Activated CD8-positive, alpha-beta memory T cell treated with anti-CD3 and anti-CD28 coated beads, Interleukin-2, amount 10 ng/mL, durations not matched to agents 7 days and 5 days (primary cell): ENCODE results near the gene PRKACG. TPM values are rescaled to one million over a fixed set of nuclear protein-coding genes. Genes with fewer than 3 reads are reported as not detected.
"Not testable (repeated sequence)": the region's sequence is repeated elsewhere in the genome, so short reads cannot be mapped to it uniquely, and the experiment has no call there.

Experiments used
- ATAC-seq: fragments of 150-1000 bp; cut with Tn5 transposase; one replicate; pipeline ENCODE4 v1.10.0; 2021; ENCODE audit warnings: moderate library complexity
- CTCF ChIA-PET: fragments of 350-600 bp; sonication (Branson Sonifier 250); formaldehyde crosslinking; loops from one replicate; lab custom pipeline; 2021; ENCODE audit warnings: antibody characterized with exemption; lab: Charles Lee
- DNase-seq: peaks from one replicate; pipeline ENCODE4 v3.0.0-alpha.2; 2020
- H3K27ac Mint-ChIP-seq: one replicate; pipeline ENCODE4 v1.8.0; 2021; ENCODE audit warnings: mild to moderate bottlenecking, mixed read lengths
- H3K27me3 Mint-ChIP-seq: one replicate; pipeline ENCODE4 v1.8.0; 2021; ENCODE audit warnings: mixed read lengths
- H3K36me3 Mint-ChIP-seq: one replicate; pipeline ENCODE4 v1.8.0; 2021; ENCODE audit warnings: mild to moderate bottlenecking, mixed read lengths
- H3K4me1 Mint-ChIP-seq: one replicate; pipeline ENCODE4 v1.8.0; 2021; ENCODE audit warnings: mixed read lengths
- H3K4me3 Mint-ChIP-seq: one replicate; pipeline ENCODE4 v1.8.0; 2021; ENCODE audit warnings: mild to moderate bottlenecking, moderate library complexity, mixed read lengths
- H3K9me3 Mint-ChIP-seq: one replicate; pipeline ENCODE4 v1.8.0; 2022; ENCODE audit warnings: low read depth, mixed read lengths
- total RNA-seq, 2 experiments: library from RNA; stranded (reverse); gene quantifications; one replicate each; pipeline ENCODE4 v1.2.3, GENCODE V29; 2021

PRKACG gene
- total RNA-seq: not detected

GRCh38 chr9:69014013-69014412 lies at the start of gene PRKACG:
Gene PRKACG, minus strand, starts transcription at chr9:69014113. Its CDS starts 21 bp downstream, at chr9:69014092.
- Mint-ChIP-seq H3K9me3 (no peaks in the 10 kb centered on the region), H3K27me3 (peaks cover 60% of the 10 kb centered on the region), H3K27ac (peak within 1 kb of the TSS; percentile 0), H3K4me1 (peaks cover 20% of the 10 kb centered on the region), H3K36me3 (no peaks in the 10 kb centered on the region), H3K4me3 (peak within 1 kb of the TSS; percentile 41)
- CTCF ChIA-PET: interaction anchor here (2.4 kb wide), 1 partner anchor 12 kb away, joined by 7 read pairs; no protein-coding TSS in a partner anchor
- ATAC-seq: no peak
- no peak for DNase-seq

GRCh38 chr9:69062195-69062594 lies 48.3 kb upstream of the PRKACG start:
- no peak overlapping the region for H3K27ac Mint-ChIP-seq
- ATAC-seq (no peak), DNase-seq (no peak)
- peaks cover 15% of the 10 kb centered on the region for H3K4me1 Mint-ChIP-seq
- H3K9me3 Mint-ChIP-seq: no peaks in the 10 kb centered on the region
- H3K27me3 Mint-ChIP-seq: no peaks in the 10 kb centered on the region
- no peak overlapping the region for H3K4me3 Mint-ChIP-seq
- CTCF ChIA-PET: no interaction called here
- peaks cover 12% of the 10 kb centered on the region for H3K36me3 Mint-ChIP-seq

- H3K4me1 Mint-ChIP-seq: peaks cover 20% of the 10 kb centered on the region
- H3K36me3 Mint-ChIP-seq: peaks cover 17% of the 10 kb centered on the region
- no peaks in the 10 kb centered on the region for H3K9me3 Mint-ChIP-seq
- CTCF ChIA-PET: interaction anchor here (1.2 kb wide), 1 partner anchor 25 kb away, joined by 4 read pairs; the partner anchor contains the start of gene FXN
- no peak overlapping the region for H3K4me3 Mint-ChIP-seq
- no peak for DNase-seq
- peak; percentile 20 for ATAC-seq
- H3K27me3 Mint-ChIP-seq: no peaks in the 10 kb centered on the region
- H3K27ac Mint-ChIP-seq: peak overlapping the region; percentile 1
Measured at GRCh38 chr9:69060766-69061165, 46.9 kb upstream of the PRKACG start.

- Mint-ChIP-seq H3K36me3 (peaks cover 18% of the 10 kb centered on the region), H3K27ac (no peak overlapping the region), H3K9me3 (no peaks in the 10 kb centered on the region), H3K4me3 (no peak overlapping the region), H3K4me1 (peaks cover 20% of the 10 kb centered on the region), H3K27me3 (no peaks in the 10 kb centered on the region)
- ATAC-seq (no peak), DNase-seq (no peak)
- CTCF ChIA-PET: interaction anchor here (9.2 kb wide), 1 partner anchor 135 kb away, joined by 121 read pairs; no protein-coding TSS in a partner anchor
Measured at GRCh38 chr9:69058101-69058500, 44.2 kb upstream of the PRKACG start.

- ATAC-seq (no peak), DNase-seq (no peak)
- H3K36me3 Mint-ChIP-seq: peaks cover 18% of the 10 kb centered on the region
- no peak overlapping the region for H3K4me3 Mint-ChIP-seq
- no peaks in the 10 kb centered on the region for H3K9me3 Mint-ChIP-seq
- no peaks in the 10 kb centered on the region for H3K27me3 Mint-ChIP-seq
- no peak overlapping the region for H3K27ac Mint-ChIP-seq
- H3K4me1 Mint-ChIP-seq: peaks cover 20% of the 10 kb centered on the region
- CTCF ChIA-PET: interaction anchor here (1.6 to 9.2 kb wide), 3 partner anchors 16 to 137 kb away, joined by 5 to 121 read pairs (median 36); partner anchors contain the start of gene FXN
Measured at GRCh38 chr9:69056191-69056815, 42.4 kb upstream of the PRKACG start.

GRCh38 chr9:69054989-69055388 lies 41.1 kb upstream of the PRKACG start:
- no peak overlapping the region for H3K4me3 Mint-ChIP-seq
- H3K4me1 Mint-ChIP-seq: peaks cover 13% of the 10 kb centered on the region
- H3K27ac Mint-ChIP-seq: no peak overlapping the region
- no peaks in the 10 kb centered on the region for H3K9me3 Mint-ChIP-seq
- peaks cover 16% of the 10 kb centered on the region for H3K36me3 Mint-ChIP-seq
- H3K27me3 Mint-ChIP-seq: no peaks in the 10 kb centered on the region
- CTCF ChIA-PET: interaction anchor here (0.6 to 9.2 kb wide), 13 partner anchors 9 to 1628 kb away, joined by 3 to 121 read pairs (median 5); partner anchors contain the start of gene FXN
- ATAC-seq (no peak), DNase-seq (no peak)

GRCh38 chr9:69050936-69051335 lies 37.0 kb upstream of the PRKACG start:
- DNase-seq, H3K27me3 Mint-ChIP-seq: not testable (repeated sequence)
- peaks cover 12% of the 10 kb centered on the region for H3K36me3 Mint-ChIP-seq

GRCh38 chr9:69049094-69049493 lies 35.2 kb upstream of the PRKACG start:
- CTCF ChIA-PET: interaction anchor here (1.1 to 9.2 kb wide), 2 partner anchors 11 to 144 kb away, joined by 3 to 121 read pairs; no protein-coding TSS in a partner anchor
- Mint-ChIP-seq H3K4me3 (no peak overlapping the region), H3K4me1 (peaks cover 26% of the 10 kb centered on the region), H3K36me3 (peaks cover 12% of the 10 kb centered on the region), H3K27ac (no peak overlapping the region), H3K27me3 (no peaks in the 10 kb centered on the region), H3K9me3 (no peaks in the 10 kb centered on the region)
- no peak for DNase-seq
- no peak for ATAC-seq

More at GRCh38 chr9:69050936-69051335, 37.0 kb upstream of the PRKACG start:
- CTCF ChIA-PET: interaction anchor here (9.2 kb wide), 1 partner anchor 142 kb away, joined by 121 read pairs; no protein-coding TSS in a partner anchor
- not testable (repeated sequence) for H3K9me3 Mint-ChIP-seq, H3K27ac Mint-ChIP-seq, H3K4me3 Mint-ChIP-seq, ATAC-seq
- H3K4me1 Mint-ChIP-seq: peaks cover 10% of the 10 kb centered on the region

- H3K27me3 Mint-ChIP-seq: no peaks in the 10 kb centered on the region
- H3K27ac Mint-ChIP-seq: peak overlapping the region; percentile 32
Measured at GRCh38 chr9:69047371-69047770, 33.5 kb upstream of the PRKACG start.

GRCh38 chr9:69046723-69047122 lies 32.8 kb upstream of the PRKACG start:
- Mint-ChIP-seq H3K4me1 (peaks cover 33% of the 10 kb centered on the region), H3K27ac (no peak overlapping the region), H3K36me3 (peaks cover 12% of the 10 kb centered on the region), H3K4me3 (no peak overlapping the region), H3K9me3 (no peaks in the 10 kb centered on the region), H3K27me3 (no peaks in the 10 kb centered on the region)
- ATAC-seq (no peak), DNase-seq (no peak)
- CTCF ChIA-PET: interaction anchor here (1.0 to 2.4 kb wide), 3 partner anchors 11 to 47 kb away, joined by 3 to 13 read pairs (median 3); partner anchors contain the start of gene FXN

More at GRCh38 chr9:69047371-69047770, 33.5 kb upstream of the PRKACG start:
- CTCF ChIA-PET: interaction anchor here (1.0 to 2.4 kb wide), 3 partner anchors 12 to 48 kb away, joined by 3 to 13 read pairs (median 3); partner anchors contain the start of gene FXN
- no peak overlapping the region for H3K4me3 Mint-ChIP-seq
- peaks cover 33% of the 10 kb centered on the region for H3K4me1 Mint-ChIP-seq
- DNase-seq (no peak), ATAC-seq (no peak)
- H3K36me3 Mint-ChIP-seq: peaks cover 12% of the 10 kb centered on the region
- H3K9me3 Mint-ChIP-seq: no peaks in the 10 kb centered on the region

- no peak for ATAC-seq
- Mint-ChIP-seq H3K27ac (no peak overlapping the region), H3K4me3 (no peak overlapping the region), H3K27me3 (no peaks in the 10 kb centered on the region), H3K4me1 (peaks cover 33% of the 10 kb centered on the region), H3K9me3 (no peaks in the 10 kb centered on the region), H3K36me3 (peaks cover 12% of the 10 kb centered on the region)
- no peak for DNase-seq
- CTCF ChIA-PET: interaction anchor here (0.9 to 2.9 kb wide), 5 partner anchors 10 to 147 kb away, joined by 3 to 18 read pairs (median 5); partner anchors contain the start of gene FXN
Measured at GRCh38 chr9:69045821-69046220, 31.9 kb upstream of the PRKACG start.

- Mint-ChIP-seq H3K4me1 (peaks cover 33% of the 10 kb centered on the region), H3K36me3 (peaks cover 12% of the 10 kb centered on the region), H3K4me3 (no peak overlapping the region), H3K27ac (peak overlapping the region; percentile 72), H3K27me3 (no peaks in the 10 kb centered on the region), H3K9me3 (no peaks in the 10 kb centered on the region)
- ATAC-seq (peak; percentile 94), DNase-seq (peak; percentile 81)
- CTCF ChIA-PET: interaction anchor here (0.6 to 2.9 kb wide), 5 partner anchors 9 to 157 kb away, joined by 3 to 18 read pairs (median 3); partner anchors contain the start of gene FXN
Measured at GRCh38 chr9:69044240-69045219, 30.6 kb upstream of the PRKACG start.
